ENCODE measurements around the gene SH3GL1. TPM values are rescaled to one million over a fixed set of nuclear protein-coding genes. Genes with fewer than 3 reads are reported as not detected.
"Not testable (repeated sequence)": the region's sequence is repeated elsewhere in the genome, so short reads cannot be mapped to it uniquely, and the experiment has no call there.

The SH3GL1 gene
- total RNA-seq, 1 donor from 2014 or later: 56.8 TPM

DNA sequence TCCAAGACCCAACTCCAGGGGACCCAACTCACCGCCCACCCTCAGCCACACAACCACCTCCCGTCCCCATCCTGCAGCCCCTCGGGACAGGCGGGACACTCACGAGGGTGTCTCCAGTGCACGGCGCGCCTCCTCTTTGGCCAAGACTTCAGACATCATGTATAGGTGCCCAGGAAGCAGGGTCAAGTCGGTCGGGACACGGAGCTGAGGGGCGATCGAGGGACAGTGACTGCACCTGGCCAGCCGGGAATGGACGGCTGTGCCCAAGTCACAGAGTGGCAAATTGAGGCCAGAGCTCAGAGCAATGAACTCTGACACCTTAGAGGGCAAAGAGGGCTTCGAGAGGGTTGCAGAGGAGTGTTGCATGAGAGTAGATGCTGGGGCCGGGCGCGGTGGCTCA is 70.5 kb downstream of the SH3GL1 start:
- H3K27ac Mint-ChIP-seq: peak overlapping the region; percentile 34
- H3K4me3 Mint-ChIP-seq: peak overlapping the region; percentile 55
- DNase-seq: no peak
- peaks cover 26% of the 10 kb centered on the region for H3K4me1 Mint-ChIP-seq
- peaks cover 22% of the 10 kb centered on the region for H3K36me3 Mint-ChIP-seq (ENCODE audit: low read depth)
- H3K27me3 Mint-ChIP-seq: peaks cover 6% of the 10 kb centered on the region
- intact Hi-C loops (cut with micrococcal nuclease): no loop called here
- H3K9me3 Mint-ChIP-seq: peaks cover 8% of the 10 kb centered on the region

DNA sequence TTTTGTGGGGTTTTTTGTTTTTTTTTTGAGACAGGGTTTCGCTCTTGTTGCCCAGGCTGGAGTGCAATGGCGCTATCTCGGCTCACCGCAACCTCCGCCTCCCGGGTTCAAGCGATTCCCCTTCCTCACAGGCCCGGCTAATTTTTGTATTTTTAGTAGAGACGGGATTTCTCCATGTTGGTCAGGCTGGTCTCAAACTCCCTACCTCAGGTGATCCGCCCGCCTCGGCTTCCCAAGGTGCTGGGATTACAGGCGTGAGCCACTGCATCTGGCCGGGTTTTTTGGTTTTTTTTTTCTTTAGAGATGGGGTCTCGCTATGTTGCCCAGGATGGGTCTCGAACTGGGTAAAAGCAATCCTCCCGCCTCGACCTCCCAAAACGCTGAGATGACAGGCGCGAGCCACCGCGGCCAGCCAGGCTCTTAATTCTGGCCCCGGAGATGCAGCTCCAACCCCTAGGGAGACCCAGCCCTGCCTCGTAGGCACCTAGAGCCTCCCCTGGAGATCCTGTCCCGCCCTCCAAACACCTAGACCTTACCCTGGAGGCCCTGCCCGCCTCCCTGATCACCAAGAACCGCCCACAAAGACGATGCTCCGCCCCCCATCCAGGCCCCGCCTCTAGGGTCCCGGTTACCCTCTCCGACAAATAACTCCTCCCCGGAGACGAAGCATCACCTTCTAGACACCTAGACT is 71.2 kb downstream of the SH3GL1 start:
- H3K27me3 Mint-ChIP-seq, H3K9me3 Mint-ChIP-seq: not testable (repeated sequence)
- peak overlapping the region; percentile 90 for H3K4me3 Mint-ChIP-seq
- peak; percentile 77 for DNase-seq
- peak overlapping the region; percentile 93 for H3K27ac Mint-ChIP-seq
- H3K4me1 Mint-ChIP-seq: peaks cover 26% of the 10 kb centered on the region
- intact Hi-C loops (cut with micrococcal nuclease): loop anchor here (1.0 kb wide), 2 partner anchors 13 to 82 kb away; partner anchors contain the start of gene YJU2
- H3K36me3 Mint-ChIP-seq (ENCODE audit: low read depth): peaks cover 15% of the 10 kb centered on the region

DNA sequence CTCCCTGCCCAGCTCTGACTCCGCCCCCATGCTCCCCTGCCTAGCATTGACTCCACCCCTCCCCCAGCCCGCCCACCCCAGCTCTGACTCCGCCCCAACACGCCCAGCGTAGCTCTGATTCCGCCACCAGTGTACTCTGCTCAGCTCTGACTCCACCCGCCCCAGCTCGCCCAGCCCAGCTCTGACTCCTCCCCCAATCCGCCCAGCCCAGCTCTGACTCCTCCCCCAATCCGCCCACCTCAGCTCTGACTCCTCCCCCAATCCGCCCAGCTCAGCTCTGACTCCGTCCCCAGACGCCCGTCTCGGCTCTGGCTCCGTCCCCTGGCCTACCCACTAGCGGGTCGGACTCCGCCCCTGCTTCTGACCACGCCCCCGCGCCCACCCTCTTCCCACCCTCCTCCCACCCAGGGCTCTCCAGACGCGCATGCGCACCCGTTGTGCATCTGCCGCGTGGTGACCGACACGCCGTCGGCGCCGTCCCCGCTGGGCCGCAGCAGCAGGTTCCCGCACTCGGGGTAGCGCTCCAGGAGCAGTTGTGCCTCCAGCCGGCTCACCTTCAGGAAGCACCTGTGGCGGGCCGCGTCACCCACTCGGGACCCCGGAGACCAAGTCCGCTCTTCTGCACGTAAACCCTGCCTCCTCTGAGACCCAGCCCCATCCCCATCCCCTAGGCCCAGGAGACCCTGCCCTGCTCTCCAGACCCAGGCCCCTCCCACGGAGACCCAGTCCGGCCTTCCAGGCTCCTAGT is 71.9 kb downstream of the SH3GL1 start:
- H3K27me3 Mint-ChIP-seq: peaks cover 6% of the 10 kb centered on the region
- H3K36me3 Mint-ChIP-seq (ENCODE audit: low read depth): peaks cover 15% of the 10 kb centered on the region
- intact Hi-C loops (cut with micrococcal nuclease): loop anchor here (1.0 kb wide), 2 partner anchors 14 to 81 kb away; partner anchors contain the start of gene YJU2
- no peaks in the 10 kb centered on the region for H3K9me3 Mint-ChIP-seq
- peak overlapping the region; percentile 93 for H3K27ac Mint-ChIP-seq
- DNase-seq: peak; percentile 96
- H3K4me3 Mint-ChIP-seq: peak overlapping the region; percentile 90
- H3K4me1 Mint-ChIP-seq: peaks cover 26% of the 10 kb centered on the region

DNA sequence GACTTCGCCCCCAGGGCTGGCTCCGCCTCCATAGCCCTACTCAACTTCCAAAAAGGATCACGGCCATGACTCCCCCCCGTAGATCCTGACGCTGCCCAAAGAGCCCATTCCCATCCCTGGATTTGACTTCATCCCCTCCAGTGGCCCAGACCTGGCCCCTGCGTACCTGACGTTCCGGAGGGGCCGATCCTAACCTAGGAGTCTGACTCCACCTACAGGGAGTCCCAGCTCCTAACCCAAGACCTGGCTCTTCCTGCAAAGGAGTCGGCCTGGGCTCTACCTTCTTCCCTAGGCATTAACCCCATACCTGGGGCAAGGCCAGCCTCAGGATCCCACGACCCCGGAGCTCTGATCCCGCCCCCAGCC is 72.5 kb downstream of the SH3GL1 start:
- no peak for DNase-seq
- Mint-ChIP-seq H3K27me3 (peaks cover 6% of the 10 kb centered on the region), H3K36me3 (ENCODE audit: low read depth) (peaks cover 15% of the 10 kb centered on the region), H3K9me3 (no peaks in the 10 kb centered on the region), H3K4me3 (peak overlapping the region; percentile 90), H3K27ac (peak overlapping the region; percentile 93), H3K4me1 (peaks cover 26% of the 10 kb centered on the region)
- intact Hi-C loops (cut with micrococcal nuclease): loop anchor here (1.0 to 2.0 kb wide), 3 partner anchors 14 to 81 kb away; partner anchors contain the start of genes FSD1 and YJU2

DNA sequence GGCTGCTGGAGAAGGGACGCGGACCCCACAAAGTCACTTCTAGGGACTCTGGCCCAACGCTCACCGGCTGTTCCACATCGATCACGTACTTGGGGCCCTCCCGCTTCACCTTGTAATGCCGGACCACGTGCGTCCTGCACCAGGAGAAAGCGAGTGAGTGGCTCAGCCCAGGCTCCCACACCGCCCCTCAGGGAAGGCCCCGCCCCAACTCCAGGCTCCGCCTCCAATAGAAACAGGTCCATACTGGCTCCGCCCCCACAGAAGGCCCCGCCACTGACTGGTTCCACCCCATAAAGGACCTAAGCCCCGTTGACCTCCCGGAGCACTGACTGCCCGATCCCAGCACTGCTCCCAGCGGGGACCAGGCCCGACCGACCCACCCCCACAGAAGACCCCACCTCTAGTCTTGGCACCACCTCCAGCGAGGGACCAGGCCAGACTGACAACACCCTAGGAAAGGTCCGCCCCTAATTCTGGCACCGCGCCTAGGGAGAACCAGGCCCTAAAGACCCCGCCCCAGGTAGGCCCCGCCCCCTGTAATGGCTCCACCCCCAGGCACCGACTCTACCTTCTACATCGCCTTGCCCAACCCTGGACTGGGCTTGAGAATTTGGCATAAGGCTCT is 73.0 kb downstream of the SH3GL1 start:
- H3K27me3 Mint-ChIP-seq: peaks cover 6% of the 10 kb centered on the region

DNA sequence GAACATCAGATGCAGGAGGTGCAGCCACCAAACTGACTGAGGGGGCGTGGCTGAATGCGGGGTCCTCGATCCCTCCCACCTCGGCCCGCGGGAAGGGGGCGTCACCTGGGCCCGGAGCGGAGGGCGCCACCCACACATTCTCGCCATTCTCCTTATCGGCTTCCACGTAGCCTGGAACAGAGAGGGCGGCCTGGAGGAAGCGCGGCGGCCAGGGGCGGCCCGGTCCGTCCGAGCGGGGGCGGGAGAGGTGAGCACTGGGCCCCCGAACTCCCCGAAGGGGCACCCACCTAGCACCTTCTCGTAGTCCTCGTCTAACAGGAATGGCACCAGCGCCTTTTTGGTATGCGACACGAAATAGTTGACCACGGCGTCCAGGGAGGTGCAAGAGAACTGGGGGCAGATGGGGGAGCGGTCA is 73.5 kb downstream of the SH3GL1 start:
- DNase-seq: peak; percentile 70
- intact Hi-C loops (cut with micrococcal nuclease): loop anchor here (2.0 kb wide), 1 partner anchor 22 kb away; the partner anchor contains the start of gene FSD1

More for the DNA sequence above, 73.0 kb downstream of the SH3GL1 start:
- H3K4me3 Mint-ChIP-seq: peak overlapping the region; percentile 90
- H3K9me3 Mint-ChIP-seq: no peaks in the 10 kb centered on the region
- H3K27ac Mint-ChIP-seq: peak overlapping the region; percentile 58
- intact Hi-C loops (cut with micrococcal nuclease): loop anchor here (2.0 kb wide), 1 partner anchor 23 kb away; the partner anchor contains the start of gene FSD1
- peak; percentile 93 for DNase-seq
- peaks cover 15% of the 10 kb centered on the region for H3K36me3 Mint-ChIP-seq (ENCODE audit: low read depth)
- peaks cover 26% of the 10 kb centered on the region for H3K4me1 Mint-ChIP-seq

DNA sequence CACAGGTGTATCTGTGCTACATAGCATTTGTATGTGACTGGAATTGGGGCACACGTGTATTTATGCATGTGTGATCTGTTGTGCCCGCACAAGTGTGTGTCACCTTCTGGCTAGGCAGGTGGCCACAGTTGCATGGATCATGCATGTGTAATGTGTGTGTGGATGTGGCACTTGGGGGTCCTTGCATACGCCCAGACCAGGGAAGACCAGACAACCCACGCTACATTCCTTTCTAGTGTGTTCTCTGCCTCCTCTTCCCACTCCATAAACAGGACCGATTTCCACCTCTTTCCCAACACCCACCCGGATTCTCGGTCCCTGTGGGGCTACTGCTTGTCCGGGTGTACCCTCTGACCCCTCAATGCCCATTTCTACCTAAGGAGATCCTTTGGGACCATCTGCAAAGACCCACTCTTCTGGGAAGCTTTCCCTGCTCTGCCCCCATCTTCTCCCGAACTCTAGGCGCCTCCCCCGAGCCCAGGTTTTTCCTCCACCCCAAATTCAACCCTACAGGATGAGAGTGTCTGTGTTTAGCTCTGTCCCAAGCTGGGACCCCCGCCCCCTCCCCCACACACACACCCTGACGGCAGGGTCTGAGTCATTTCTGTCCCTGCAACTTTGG is 74.0 kb downstream of the SH3GL1 start:
- Mint-ChIP-seq H3K4me1 (peaks cover 26% of the 10 kb centered on the region), H3K27ac (peak overlapping the region; percentile 29)

More for the DNA sequence above, 73.5 kb downstream of the SH3GL1 start:
- Mint-ChIP-seq H3K4me1 (peaks cover 26% of the 10 kb centered on the region), H3K36me3 (ENCODE audit: low read depth) (peaks cover 15% of the 10 kb centered on the region), H3K4me3 (peak overlapping the region; percentile 90), H3K27me3 (peaks cover 6% of the 10 kb centered on the region), H3K9me3 (no peaks in the 10 kb centered on the region), H3K27ac (no peak overlapping the region)

DNA sequence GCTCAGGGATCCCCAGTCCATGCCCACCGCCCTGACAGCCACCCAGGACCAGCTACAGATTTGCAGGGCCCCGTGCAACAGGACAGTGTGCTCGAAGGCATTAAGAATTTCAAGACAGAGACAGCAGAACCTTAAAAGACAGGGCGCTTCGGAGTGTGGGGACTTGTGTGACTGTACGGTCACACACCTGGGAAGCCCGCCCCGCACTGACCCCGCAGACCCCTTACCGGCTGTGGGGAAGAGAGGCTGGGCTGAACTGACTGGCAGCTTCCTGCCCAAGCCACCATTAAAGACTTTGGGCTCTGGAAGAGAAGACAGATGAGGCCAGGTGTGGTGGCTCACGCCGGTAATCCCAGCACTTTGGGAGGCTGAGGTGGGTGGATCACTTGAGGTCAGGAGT is 76.1 kb downstream of the SH3GL1 start:
- intact Hi-C loops (cut with micrococcal nuclease): no loop called here

More for the DNA sequence above, 74.0 kb downstream of the SH3GL1 start:
- no peak for DNase-seq
- Mint-ChIP-seq H3K4me3 (peak overlapping the region; percentile 63), H3K36me3 (ENCODE audit: low read depth) (peaks cover 15% of the 10 kb centered on the region), H3K27me3 (peaks cover 6% of the 10 kb centered on the region), H3K9me3 (no peaks in the 10 kb centered on the region)
- intact Hi-C loops (cut with micrococcal nuclease): loop anchor here (2.0 kb wide), 1 partner anchor 22 kb away; the partner anchor contains the start of gene FSD1

DNA sequence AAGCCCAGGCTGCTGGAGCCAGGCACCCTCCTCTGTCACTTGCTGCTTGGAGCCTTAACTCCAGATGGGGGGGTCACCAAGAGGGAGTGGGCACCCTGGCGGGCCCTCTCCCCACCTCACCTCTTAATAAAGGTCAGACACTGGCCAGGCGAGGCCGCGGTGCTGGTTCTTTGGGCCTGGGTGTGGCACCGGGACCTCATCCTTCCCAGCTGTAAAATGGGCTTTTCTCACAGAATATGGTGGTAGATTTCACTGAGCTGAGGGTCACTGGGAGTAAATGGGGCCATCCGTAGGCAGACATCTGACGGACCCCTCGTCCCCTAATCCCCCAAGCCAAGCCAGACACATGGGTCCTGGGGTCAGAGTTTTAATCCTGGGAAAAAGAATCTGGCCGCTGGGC is 76.7 kb downstream of the SH3GL1 start:
- Mint-ChIP-seq H3K36me3 (ENCODE audit: low read depth) (peaks cover 16% of the 10 kb centered on the region), H3K27me3 (peaks cover 6% of the 10 kb centered on the region), H3K4me3 (no peak overlapping the region), H3K4me1 (peaks cover 19% of the 10 kb centered on the region), H3K9me3 (peaks cover 20% of the 10 kb centered on the region), H3K27ac (no peak overlapping the region)
- intact Hi-C loops (cut with micrococcal nuclease): no loop called here
- no peak for DNase-seq

More for the DNA sequence above, 76.1 kb downstream of the SH3GL1 start:
- no peak overlapping the region for H3K4me3 Mint-ChIP-seq
- peaks cover 17% of the 10 kb centered on the region for H3K9me3 Mint-ChIP-seq
- H3K27me3 Mint-ChIP-seq: peaks cover 6% of the 10 kb centered on the region
- H3K36me3 Mint-ChIP-seq (ENCODE audit: low read depth): peaks cover 15% of the 10 kb centered on the region
- H3K27ac Mint-ChIP-seq: no peak overlapping the region
- DNase-seq: no peak
- peaks cover 21% of the 10 kb centered on the region for H3K4me1 Mint-ChIP-seq

DNA sequence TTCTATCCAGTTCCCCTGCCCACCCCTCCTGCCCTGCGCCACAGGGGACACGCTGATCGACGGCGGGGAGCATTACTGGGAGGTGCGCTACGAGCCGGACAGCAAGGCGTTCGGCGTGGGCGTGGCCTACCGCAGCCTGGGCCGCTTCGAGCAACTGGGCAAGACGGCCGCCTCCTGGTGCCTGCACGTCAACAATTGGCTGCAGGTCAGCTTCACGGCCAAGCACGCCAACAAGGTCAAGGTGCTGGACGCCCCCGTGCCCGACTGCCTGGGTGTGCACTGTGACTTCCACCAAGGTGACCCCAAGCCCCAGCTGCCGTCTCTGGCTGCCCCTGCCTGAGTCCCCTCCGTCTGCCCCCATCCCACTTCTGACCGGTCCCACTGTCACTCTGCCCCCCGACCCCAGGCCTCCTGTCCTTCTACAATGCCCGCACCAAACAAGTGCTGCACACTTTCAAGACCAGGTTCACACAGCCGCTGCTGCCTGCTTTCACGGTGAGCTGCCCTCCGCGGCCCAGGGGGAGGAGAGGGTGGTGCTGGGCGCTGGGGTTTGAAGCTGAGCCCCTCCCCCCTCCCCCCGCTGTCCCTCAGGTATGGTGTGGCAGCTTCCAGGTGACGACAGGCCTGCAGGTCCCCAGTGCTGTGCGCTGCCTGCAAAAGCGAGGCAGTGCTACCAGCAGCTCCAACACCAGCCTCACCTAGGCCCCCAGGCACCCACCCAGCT is 77.2 kb downstream of the SH3GL1 start:
- Mint-ChIP-seq H3K4me1 (peaks cover 13% of the 10 kb centered on the region), H3K4me3 (no peak overlapping the region), H3K36me3 (ENCODE audit: low read depth) (peaks cover 16% of the 10 kb centered on the region), H3K27me3 (peaks cover 3% of the 10 kb centered on the region), H3K9me3 (peaks cover 22% of the 10 kb centered on the region), H3K27ac (no peak overlapping the region)
- intact Hi-C loops (cut with micrococcal nuclease): no loop called here
- DNase-seq: no peak

DNA sequence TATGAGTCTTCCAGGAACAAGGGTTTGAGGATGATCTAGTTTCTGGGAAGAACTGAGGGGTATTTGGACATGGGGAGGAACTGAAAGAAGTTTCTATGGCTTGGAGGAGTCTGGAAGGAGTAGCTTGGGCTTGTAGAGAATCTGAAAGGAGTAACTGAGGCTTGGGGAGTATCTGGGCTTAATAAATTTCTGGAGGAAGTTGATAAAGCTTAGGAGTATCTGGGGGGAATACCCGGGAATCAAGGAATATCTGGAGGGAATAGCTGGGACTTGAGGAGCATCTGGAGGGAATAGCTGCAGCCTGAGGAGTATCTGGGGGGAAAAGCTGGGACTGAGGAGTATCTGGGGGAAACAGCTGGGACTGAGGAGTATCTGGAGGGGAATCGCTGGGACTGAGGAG is 79.9 kb downstream of the SH3GL1 start:
- Mint-ChIP-seq H3K4me3 (no peak overlapping the region), H3K9me3 (peaks cover 24% of the 10 kb centered on the region), H3K4me1 (no peaks in the 10 kb centered on the region), H3K36me3 (ENCODE audit: low read depth) (peaks cover 28% of the 10 kb centered on the region), H3K27me3 (no peaks in the 10 kb centered on the region), H3K27ac (no peak overlapping the region)
- intact Hi-C loops (cut with micrococcal nuclease): no loop called here
- no peak for DNase-seq

DNA sequence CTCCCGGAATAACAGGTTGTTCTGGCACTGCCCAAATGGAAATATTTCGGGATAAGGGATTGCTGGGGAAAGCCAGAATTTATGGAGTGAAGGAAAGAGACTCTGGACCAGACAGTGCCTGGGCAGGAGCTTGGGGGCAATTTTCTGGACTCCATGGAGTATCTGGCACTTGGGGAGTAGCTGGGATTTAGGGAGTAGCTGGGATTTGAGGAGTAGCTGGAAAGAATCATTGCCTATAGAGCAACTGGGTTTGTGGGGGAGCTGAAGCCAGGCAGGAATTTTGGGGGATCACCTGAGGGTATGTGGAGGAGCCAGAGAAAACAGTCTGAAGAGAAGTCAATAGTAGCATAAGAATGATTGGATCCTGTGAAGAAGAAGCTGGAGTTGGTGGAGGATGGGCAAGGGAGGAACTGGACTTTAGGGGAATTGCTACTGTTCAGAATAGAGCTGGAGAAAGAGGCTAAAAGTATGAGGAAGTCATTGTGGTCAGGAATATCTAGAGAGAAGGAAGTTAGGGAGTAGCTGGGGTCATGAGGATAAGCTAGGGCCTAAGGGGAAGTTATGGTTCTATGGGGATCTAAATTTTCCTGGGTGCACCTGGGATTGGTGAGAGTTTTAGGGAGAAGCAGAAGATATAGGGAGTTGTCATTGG is 81.2 kb downstream of the SH3GL1 start:
- H3K4me3 Mint-ChIP-seq: no peak overlapping the region
- no peak for DNase-seq
- peaks cover 24% of the 10 kb centered on the region for H3K9me3 Mint-ChIP-seq
- no peaks in the 10 kb centered on the region for H3K27me3 Mint-ChIP-seq
- H3K4me1 Mint-ChIP-seq: no peaks in the 10 kb centered on the region
- intact Hi-C loops (cut with micrococcal nuclease): no loop called here
- no peak overlapping the region for H3K27ac Mint-ChIP-seq
- H3K36me3 Mint-ChIP-seq (ENCODE audit: low read depth): peaks cover 33% of the 10 kb centered on the region

Measured in activated CD4-positive, alpha-beta T cell treated with anti-CD3 and anti-CD28 coated beads, Interleukin-2, amount 10 ng/mL, durations not matched to agents 24 days and 14 days (primary cell).